PC-3 (cell line): Measurements from ENCODE around the gene MBD3L1. TPM values are rescaled to one million over a fixed set of nuclear protein-coding genes. Genes with fewer than 3 reads are reported as not detected.

Experiments used
- ATAC-seq: fragments of 200-7000 bp; cut with Tn5 transposase; 2 replicates; pipeline ENCODE4 v1.9.1; 2020; ENCODE audit warnings: mild to moderate bottlenecking, moderate library complexity
- BruUV-seq: library from RNA; stranded (reverse); fragments of 400-500 nt; replicated peaks from 2 replicates; lab custom pipeline; 2021; lab: Mats Ljungman, UMichigan
- CTCF ChIA-PET: fragments of 300-600 bp; sonication (Branson Sonifier 250); formaldehyde crosslinking; loops from one replicate; lab custom pipeline; 2022; ENCODE audit warnings: antibody characterized with exemption; lab: Charles Lee
- POLR2A ChIA-PET: fragments of 300-600 bp; sonication (Branson Sonifier 250); formaldehyde crosslinking; loops from one replicate; lab custom pipeline; 2022; ENCODE audit warnings: antibody characterized with exemption; ENCODE audit not compliant: unreplicated experiment; lab: Charles Lee
- DNase-seq: peaks from one replicate; pipeline ENCODE4 v3.0.0-alpha.2; 2015
- H2AFZ ChIP-seq: fragments of 300-600 bp; sonication (generic); 2 replicates; pipeline ENCODE4 v1.6.0; 2016; ENCODE audit warnings: antibody characterized with exemption, low read length
- H3F3A ChIP-seq: fragments of 300-600 bp; sonication (generic); one replicate; pipeline ENCODE4 v1.6.0; 2017; ENCODE audit warnings: antibody characterized with exemption, low read length, control low read depth, mild to moderate bottlenecking; ENCODE audit not compliant: unreplicated experiment
- H3K27ac ChIP-seq: fragments of 300-600 bp; sonication (generic); 2 replicates; pipeline ENCODE4 v1.5.1; 2016; ENCODE audit warnings: mild to moderate bottlenecking, low read length
- H3K27me3 ChIP-seq: fragments of 300-600 bp; sonication (generic); 2 replicates; pipeline ENCODE4 v1.6.1; 2016; ENCODE audit warnings: low read length, mixed read lengths
- H3K36me3 ChIP-seq: fragments of 300-600 bp; sonication (generic); 2 replicates; pipeline ENCODE4 v1.6.1; 2016; ENCODE audit warnings: low read depth, mixed run types, low read length, mixed read lengths
- H3K4me1 ChIP-seq: fragments of 300-600 bp; sonication (generic); 2 replicates; pipeline ENCODE4 v1.5.1; 2016; ENCODE audit warnings: low read length; ENCODE audit not compliant: insufficient read depth
- H3K4me2 ChIP-seq: fragments of 300-600 bp; sonication (generic); 2 replicates; pipeline ENCODE4 v1.6.0; 2016; ENCODE audit warnings: low read length
- H3K4me3 ChIP-seq: fragments of 300-600 bp; sonication (generic); 2 replicates; pipeline ENCODE4 v1.5.1; 2016; ENCODE audit warnings: mild to moderate bottlenecking, low read length, mixed read lengths
- H3K79me2 ChIP-seq: fragments of 300-600 bp; sonication (generic); 2 replicates; pipeline ENCODE4 v1.6.1; 2017; ENCODE audit warnings: low read length, mixed read lengths
- H3K9ac ChIP-seq: fragments of 300-600 bp; sonication (generic); 2 replicates; pipeline ENCODE4 v1.6.0; 2016; ENCODE audit warnings: mild to moderate bottlenecking, low read length
- H3K9me2 ChIP-seq: fragments of 300-600 bp; sonication (generic); replicated peaks from 2 replicates; pipeline ENCODE4 v1.6.1; 2016; ENCODE audit warnings: mixed run types, low read length, mixed read lengths
- H3K9me3 ChIP-seq: fragments of 300-600 bp; sonication (generic); 2 replicates; pipeline ENCODE4 v1.6.1; 2016; ENCODE audit warnings: low read length, mixed read lengths
- H4K20me1 ChIP-seq: fragments of 300-600 bp; sonication (generic); 2 replicates; pipeline ENCODE4 v1.6.1; 2016; ENCODE audit warnings: low read length, mixed read lengths
- EZH2 ChIP-seq: fragments of 300-600 bp; sonication (generic); IDR thresholded peaks from one replicate; pipeline ENCODE4 v1.6.1; 2017; ENCODE audit warnings: antibody characterized with exemption, mild to moderate bottlenecking, low read length; ENCODE audit not compliant: unreplicated experiment
- EZH2phosphoT487 ChIP-seq: fragments of 300-600 bp; sonication (generic); IDR thresholded peaks from 2 replicates; pipeline ENCODE4 v1.6.1; 2018; ENCODE audit warnings: mild to moderate bottlenecking, antibody characterized with exemption, low read length, borderline replicate concordance
- intact Hi-C: fragments of 100-400 bp; cut with micrococcal nuclease; formaldehyde crosslinking; loops from 2 replicates; pipeline ENCODE4 v1.9.0; 2023
- total RNA-seq: library from RNA; depleted of rRNA; stranded (reverse); fragments of >200 nt; gene quantifications from 2 replicates; pipeline ENCODE4 v1.2.3, GENCODE V29; 2014
- TF ChIP-seq, protein P1 (sequence below): fragments of 300-600 bp; sonication (generic); conservative IDR thresholded peaks from 2 replicates; pipeline ENCODE4 v1.5.1; 2017; ENCODE audit warnings: antibody characterized with exemption, low read depth, mild to moderate bottlenecking, low read length

Gene MBD3L1
- total RNA-seq, 1 experiment from 2014 or later, result not detected

GRCh38 chr19:8806661-8807060 is 25.5 kb upstream of the MBD3L1 start:
- Histone ChIP-seq H3K4me1 (no peaks in the 10 kb centered on the region), H3K79me2 (no peaks in the 10 kb centered on the region)
- BruUV-seq, result no TSS peak

GRCh38 chr19:8811315-8812172 is 20.6 kb upstream of the MBD3L1 start:
- DNase-seq (peak; percentile 10), ATAC-seq (no peak)
- H4K20me1 ChIP-seq, result no peaks in the 10 kb centered on the region
- no peaks in the 10 kb centered on the region for H3K9me2 ChIP-seq
- no peaks in the 10 kb centered on the region for H3K79me2 ChIP-seq
- intact Hi-C loops, result no loop called here
- peaks cover 86% of the 10 kb centered on the region for H3K9me3 ChIP-seq
- H3F3A ChIP-seq, result no peaks in the 10 kb centered on the region
- BruUV-seq, result TSS peak; percentile 37
- no peak overlapping the region for H3K9ac ChIP-seq
- H3K4me3 ChIP-seq, result peak overlapping the region; percentile 19; the same call in 1 of the 2 replicates
- TF ChIP-seq, protein P1, sequence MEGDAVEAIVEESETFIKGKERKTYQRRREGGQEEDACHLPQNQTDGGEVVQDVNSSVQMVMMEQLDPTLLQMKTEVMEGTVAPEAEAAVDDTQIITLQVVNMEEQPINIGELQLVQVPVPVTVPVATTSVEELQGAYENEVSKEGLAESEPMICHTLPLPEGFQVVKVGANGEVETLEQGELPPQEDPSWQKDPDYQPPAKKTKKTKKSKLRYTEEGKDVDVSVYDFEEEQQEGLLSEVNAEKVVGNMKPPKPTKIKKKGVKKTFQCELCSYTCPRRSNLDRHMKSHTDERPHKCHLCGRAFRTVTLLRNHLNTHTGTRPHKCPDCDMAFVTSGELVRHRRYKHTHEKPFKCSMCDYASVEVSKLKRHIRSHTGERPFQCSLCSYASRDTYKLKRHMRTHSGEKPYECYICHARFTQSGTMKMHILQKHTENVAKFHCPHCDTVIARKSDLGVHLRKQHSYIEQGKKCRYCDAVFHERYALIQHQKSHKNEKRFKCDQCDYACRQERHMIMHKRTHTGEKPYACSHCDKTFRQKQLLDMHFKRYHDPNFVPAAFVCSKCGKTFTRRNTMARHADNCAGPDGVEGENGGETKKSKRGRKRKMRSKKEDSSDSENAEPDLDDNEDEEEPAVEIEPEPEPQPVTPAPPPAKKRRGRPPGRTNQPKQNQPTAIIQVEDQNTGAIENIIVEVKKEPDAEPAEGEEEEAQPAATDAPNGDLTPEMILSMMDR, result no peak
- no peak for TF ChIP-seq EZH2
- no peak for TF ChIP-seq EZH2phosphoT487
- ChIA-PET POLR2A (no interaction called here), CTCF (no interaction called here)
- no peak overlapping the region for H2AFZ ChIP-seq
- no peak overlapping the region for H3K27ac ChIP-seq
- no peaks in the 10 kb centered on the region for H3K27me3 ChIP-seq
- no peak overlapping the region for H3K4me2 ChIP-seq
- peaks cover 90% of the 10 kb centered on the region for H3K36me3 ChIP-seq
- no peaks in the 10 kb centered on the region for H3K4me1 ChIP-seq

More at GRCh38 chr19:8806661-8807060, 25.5 kb upstream of the MBD3L1 start:
- H3K27me3 ChIP-seq, result no peaks in the 10 kb centered on the region
- no peak overlapping the region for H3K4me3 ChIP-seq
- H3K27ac ChIP-seq, result no peak overlapping the region
- DNase-seq (no peak), ATAC-seq (no peak)
- no peak for TF ChIP-seq EZH2
- TF ChIP-seq, protein P1, result no peak
- TF ChIP-seq EZH2phosphoT487, result no peak
- CTCF ChIA-PET, result no interaction called here
- H3K4me2 ChIP-seq, result no peak overlapping the region
- no peaks in the 10 kb centered on the region for H3K9me2 ChIP-seq
- no peaks in the 10 kb centered on the region for H4K20me1 ChIP-seq
- H2AFZ ChIP-seq, result no peak overlapping the region
- peaks cover 58% of the 10 kb centered on the region for H3K36me3 ChIP-seq
- POLR2A ChIA-PET, result no interaction called here
- H3F3A ChIP-seq, result no peaks in the 10 kb centered on the region
- H3K9me3 ChIP-seq, result peaks cover 53% of the 10 kb centered on the region
- intact Hi-C loops, result no loop called here
- no peak overlapping the region for H3K9ac ChIP-seq

- Histone ChIP-seq H3F3A (no peaks in the 10 kb centered on the region), H3K4me3 (no peak overlapping the region; the same call in 1 of the 2 replicates), H3K36me3 (peaks cover 91% of the 10 kb centered on the region), H3K9ac (no peak overlapping the region), H3K4me2 (no peak overlapping the region), H3K79me2 (no peaks in the 10 kb centered on the region), H3K9me3 (peaks cover 80% of the 10 kb centered on the region), H2AFZ (no peak overlapping the region), H3K27me3 (no peaks in the 10 kb centered on the region), H3K9me2 (no peaks in the 10 kb centered on the region), H3K27ac (no peak overlapping the region), H3K4me1 (no peaks in the 10 kb centered on the region), H4K20me1 (no peaks in the 10 kb centered on the region)
- ATAC-seq, result no peak
- ChIA-PET CTCF (no interaction called here), POLR2A (no interaction called here)
- TF ChIP-seq EZH2 (no peak), EZH2phosphoT487 (no peak)
- TF ChIP-seq, protein P1, result no peak
- intact Hi-C loops, result no loop called here
- DNase-seq, result peak; percentile 61
- no TSS peak for BruUV-seq
Observed at GRCh38 chr19:8814176-8814575, 18.0 kb upstream of the MBD3L1 start.
